Astrocyte (in vitro differentiated cells and primary cell): ENCODE results near the gene TP73. TPM values are rescaled to one million over a fixed set of nuclear protein-coding genes. Genes with fewer than 3 reads are reported as not detected.

ENCODE experiments used
- DNase-seq: peaks from one replicate; pipeline ENCODE4 v3.0.0-alpha.2; 2010; ENCODE audit warnings: low read depth
- FAIRE-seq: peaks from 2 replicates; lab custom pipeline; 2011; peaks lifted over from hg19 to GRCh38; lab: Jason Lieb, UNC
- H2AFZ ChIP-seq: 2 replicates; pipeline ENCODE4 v1.6.0; 2012; ENCODE audit warnings: low read depth, low read length, inconsistent platforms
- H3K27ac ChIP-seq: 2 replicates; pipeline ENCODE4 v1.5.1; 2011; ENCODE audit warnings: low read depth, low read length, inconsistent platforms
- H3K27me3 ChIP-seq: 2 replicates; pipeline ENCODE4 v1.6.0; 2011; ENCODE audit warnings: low read length, inconsistent platforms; ENCODE audit not compliant: insufficient read depth
- H3K36me3 ChIP-seq: 2 replicates; pipeline ENCODE4 v1.5.1; 2011; ENCODE audit warnings: low read length, inconsistent platforms; ENCODE audit not compliant: insufficient read depth
- H3K4me1 ChIP-seq: 2 replicates; pipeline ENCODE4 v1.5.1; 2011; ENCODE audit warnings: low read length, inconsistent platforms; ENCODE audit not compliant: insufficient read depth
- H3K4me2 ChIP-seq: 2 replicates; pipeline ENCODE4 v1.6.0; 2012; ENCODE audit warnings: low read length, inconsistent platforms
- H3K4me3 ChIP-seq: 2 replicates; pipeline ENCODE4 v1.5.1; 2011; ENCODE audit warnings: low read depth, mild to moderate bottlenecking, low read length, inconsistent platforms; ENCODE audit not compliant: insufficient read depth
- H3K79me2 ChIP-seq: 2 replicates; pipeline ENCODE4 v1.6.0; 2012; ENCODE audit warnings: mild to moderate bottlenecking, low read length, inconsistent platforms; ENCODE audit not compliant: insufficient read depth
- H3K9ac ChIP-seq: 2 replicates; pipeline ENCODE4 v1.6.0; 2012; ENCODE audit warnings: mild to moderate bottlenecking, low read length, inconsistent platforms
- H3K9me3 ChIP-seq: 2 replicates; pipeline ENCODE4 v1.5.1; 2012; ENCODE audit warnings: low read depth, mild to moderate bottlenecking, low read length, inconsistent platforms; ENCODE audit not compliant: insufficient read depth
- H4K20me1 ChIP-seq: 2 replicates; pipeline ENCODE4 v1.6.0; 2012; ENCODE audit warnings: low read length, inconsistent platforms; ENCODE audit not compliant: insufficient read depth
- H3K27ac Mint-ChIP-seq: one replicate; pipeline ENCODE4 v1.8.0; 2021; ENCODE audit warnings: mild to moderate bottlenecking, mixed read lengths; ENCODE audit not compliant: unreplicated experiment
- H3K27me3 Mint-ChIP-seq: one replicate; pipeline ENCODE4 v1.8.0; 2021; ENCODE audit warnings: low read depth, mixed read lengths; ENCODE audit not compliant: unreplicated experiment
- H3K36me3 Mint-ChIP-seq: one replicate; pipeline ENCODE4 v1.8.0; 2021; ENCODE audit warnings: low read depth, mixed read lengths; ENCODE audit not compliant: unreplicated experiment
- H3K4me1 Mint-ChIP-seq: one replicate; pipeline ENCODE4 v1.8.0; 2021; ENCODE audit warnings: low read depth, mixed read lengths; ENCODE audit not compliant: unreplicated experiment
- H3K4me3 Mint-ChIP-seq: one replicate; pipeline ENCODE4 v1.8.0; 2021; ENCODE audit warnings: mild to moderate bottlenecking, moderate library complexity, mixed read lengths; ENCODE audit not compliant: unreplicated experiment
- H3K9me3 Mint-ChIP-seq: one replicate; pipeline ENCODE4 v1.8.0; 2021; ENCODE audit warnings: mild to moderate bottlenecking, mixed read lengths; ENCODE audit not compliant: unreplicated experiment
- CTCF ChIP-seq: IDR thresholded peaks from 2 replicates; pipeline ENCODE4 v1.5.1; 2011; ENCODE audit warnings: low read depth, mild to moderate bottlenecking, inconsistent platforms, low read length, moderate library complexity; ENCODE audit not compliant: insufficient read depth
- EZH2 ChIP-seq: IDR thresholded peaks from 2 replicates; pipeline ENCODE4 v1.6.1; 2012; ENCODE audit warnings: mild to moderate bottlenecking, low read length, inconsistent platforms; ENCODE audit not compliant: insufficient read depth
- total RNA-seq: library from RNA; stranded (reverse); gene quantifications from 2 replicates; pipeline ENCODE4 v1.2.1, GENCODE V29; 2021

The TP73 gene
- total RNA-seq, 1 donor from 2014 or later, result 0.18 TPM

GRCh38 chr1:3736131-3736561, 83.8 kb downstream of the TP73 start:
- H3K79me2 ChIP-seq, result no peaks in the 10 kb centered on the region
- H3K27ac Mint-ChIP-seq, result no peak overlapping the region
- TF ChIP-seq EZH2 (no peak), CTCF (no peak)
- no peak for FAIRE-seq
- H3K4me3 ChIP-seq, result no peak overlapping the region
- peaks cover 15% of the 10 kb centered on the region for H4K20me1 ChIP-seq
- H2AFZ ChIP-seq, result no peak overlapping the region
- DNase-seq, result no peak
- no peak overlapping the region for H3K27ac ChIP-seq
- H3K36me3 Mint-ChIP-seq, result peaks cover 4% of the 10 kb centered on the region
- no peaks in the 10 kb centered on the region for H3K4me1 ChIP-seq
- H3K4me3 Mint-ChIP-seq, result no peak overlapping the region
- H3K9me3 Mint-ChIP-seq, result no peaks in the 10 kb centered on the region
- peaks cover 2% of the 10 kb centered on the region for H3K27me3 Mint-ChIP-seq
- H3K4me2 ChIP-seq, result no peak overlapping the region
- no peak overlapping the region for H3K9ac ChIP-seq
- H3K27me3 ChIP-seq, result peaks cover 6% of the 10 kb centered on the region
- H3K4me1 Mint-ChIP-seq, result no peaks in the 10 kb centered on the region
- peaks cover 7% of the 10 kb centered on the region for H3K36me3 ChIP-seq
- H3K9me3 ChIP-seq, result no peaks in the 10 kb centered on the region

DNA sequence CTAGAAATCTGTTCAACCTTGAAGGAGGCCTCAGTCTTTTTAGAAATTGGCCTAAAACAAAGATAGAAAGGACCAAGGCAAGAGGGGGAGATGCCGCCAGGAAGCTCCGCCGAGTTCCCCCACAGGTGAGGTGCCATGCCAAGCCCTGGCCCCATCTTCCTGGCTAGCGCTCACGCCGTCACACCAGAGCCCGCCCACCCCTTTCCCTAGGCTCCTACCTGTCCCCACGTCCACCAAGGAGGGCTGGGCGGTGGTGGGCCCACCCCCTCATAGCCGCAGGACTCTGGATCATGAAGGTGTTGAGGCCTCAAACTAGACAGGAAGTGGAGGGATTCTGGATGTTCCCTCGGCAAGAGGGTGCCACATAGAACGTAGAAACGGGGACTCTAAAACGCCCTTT, 84.4 kb downstream of the TP73 start:
- FAIRE-seq, result no peak

More for the DNA sequence above, 84.4 kb downstream of the TP73 start:
- Mint-ChIP-seq H3K27me3 (peaks cover 2% of the 10 kb centered on the region), H3K9me3 (no peaks in the 10 kb centered on the region), H3K4me1 (no peaks in the 10 kb centered on the region), H3K27ac (no peak overlapping the region), H3K36me3 (peaks cover 8% of the 10 kb centered on the region), H3K4me3 (no peak overlapping the region)
- H3K27me3 ChIP-seq, result peaks cover 2% of the 10 kb centered on the region
- no peak overlapping the region for H2AFZ ChIP-seq
- TF ChIP-seq CTCF (no peak), EZH2 (no peak)
- no peak overlapping the region for H3K27ac ChIP-seq
- H3K79me2 ChIP-seq, result no peaks in the 10 kb centered on the region
- H3K36me3 ChIP-seq, result peaks cover 7% of the 10 kb centered on the region
- H4K20me1 ChIP-seq, result peaks cover 15% of the 10 kb centered on the region
- H3K4me3 ChIP-seq, result no peak overlapping the region
- H3K9me3 ChIP-seq, result no peaks in the 10 kb centered on the region
- no peak for DNase-seq
- no peaks in the 10 kb centered on the region for H3K4me1 ChIP-seq
- H3K4me2 ChIP-seq, result no peak overlapping the region
- no peak overlapping the region for H3K9ac ChIP-seq
